Sigmoid colon (tissue), 4 donors: ENCODE measurements around the gene UTP11.

Experiments
- EP300 ChIP-seq, 4 donors: sonication (generic); formaldehyde crosslinking; IDR thresholded peaks; one replicate each; pipeline ENCODE4 v1.6.1; 2017; ENCODE audit warnings: antibody characterized with exemption in 4 of 4
- POLR2A ChIP-seq, 2 donors: fragments of 450-650 bp; IDR thresholded peaks; one replicate each; pipeline ENCODE4 v1.6.1; 2016; ENCODE audit warnings: antibody characterized with exemption in 2 of 2, mild to moderate bottlenecking in 2 of 2, moderate library complexity in 2 of 2
- TF ChIP-seq, protein P1 (sequence below), 4 experiments: fragments of 450-650 bp in 3 of 4; fragments of 200-600 bp in 1 of 4; IDR thresholded peaks; one replicate each; pipeline ENCODE4 v1.5.1; 2016 to 2019; ENCODE audit warnings: antibody characterized with exemption in 4 of 4, mild to moderate bottlenecking in 3 of 4, moderate library complexity in 2 of 4

DNA sequence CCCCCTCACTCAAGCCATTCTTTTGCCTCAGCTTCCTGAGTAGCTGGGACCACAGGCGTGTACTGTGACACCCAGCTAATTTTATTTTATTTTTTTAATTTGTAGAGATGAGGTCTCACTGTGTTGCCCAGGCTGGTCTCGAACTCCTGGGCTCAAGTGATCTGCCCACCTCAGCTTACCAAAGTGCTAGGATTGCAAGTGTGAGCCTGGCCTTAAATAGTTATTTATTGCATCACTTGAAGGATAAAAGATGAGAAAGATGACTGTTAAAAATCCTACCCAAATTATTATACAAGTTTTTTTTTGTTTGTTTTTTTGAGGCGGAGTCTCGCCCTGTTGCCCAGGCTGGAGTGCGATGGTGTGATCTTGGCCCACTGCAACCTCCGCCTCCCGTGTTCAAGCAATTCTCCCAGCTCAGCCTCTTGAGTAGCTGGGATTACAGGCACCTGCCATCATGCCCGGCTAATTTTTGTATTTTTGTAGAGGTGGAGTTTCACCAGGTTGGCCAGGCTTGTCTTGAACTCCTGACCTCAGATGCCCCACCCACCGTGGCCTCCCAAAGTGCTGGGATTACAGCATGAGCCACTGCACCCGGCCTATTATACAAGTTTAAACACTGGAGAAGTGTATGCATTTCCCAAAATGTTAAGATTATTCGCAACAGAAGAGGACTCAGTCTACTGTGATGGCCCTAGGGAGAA is 2.3 kb downstream of the UTP11 start:
- TF ChIP-seq, protein P1, sequence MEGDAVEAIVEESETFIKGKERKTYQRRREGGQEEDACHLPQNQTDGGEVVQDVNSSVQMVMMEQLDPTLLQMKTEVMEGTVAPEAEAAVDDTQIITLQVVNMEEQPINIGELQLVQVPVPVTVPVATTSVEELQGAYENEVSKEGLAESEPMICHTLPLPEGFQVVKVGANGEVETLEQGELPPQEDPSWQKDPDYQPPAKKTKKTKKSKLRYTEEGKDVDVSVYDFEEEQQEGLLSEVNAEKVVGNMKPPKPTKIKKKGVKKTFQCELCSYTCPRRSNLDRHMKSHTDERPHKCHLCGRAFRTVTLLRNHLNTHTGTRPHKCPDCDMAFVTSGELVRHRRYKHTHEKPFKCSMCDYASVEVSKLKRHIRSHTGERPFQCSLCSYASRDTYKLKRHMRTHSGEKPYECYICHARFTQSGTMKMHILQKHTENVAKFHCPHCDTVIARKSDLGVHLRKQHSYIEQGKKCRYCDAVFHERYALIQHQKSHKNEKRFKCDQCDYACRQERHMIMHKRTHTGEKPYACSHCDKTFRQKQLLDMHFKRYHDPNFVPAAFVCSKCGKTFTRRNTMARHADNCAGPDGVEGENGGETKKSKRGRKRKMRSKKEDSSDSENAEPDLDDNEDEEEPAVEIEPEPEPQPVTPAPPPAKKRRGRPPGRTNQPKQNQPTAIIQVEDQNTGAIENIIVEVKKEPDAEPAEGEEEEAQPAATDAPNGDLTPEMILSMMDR (IDR thresholded peaks at IDR 0.05) = no peak
- TF ChIP-seq POLR2A (IDR thresholded peaks at IDR 0.05) (no peak), EP300 (IDR thresholded peaks at IDR 0.05) (no peak)
